ENCODE results near the gene CERT1.
"Not testable (repeated sequence)": the region's sequence is repeated elsewhere in the genome, so short reads cannot be mapped to it uniquely, and the experiment has no call there.

CERT1 gene

GRCh38 chr5:75524071-75524470 is 12.6 kb upstream of the CERT1 start:
- no peak for DNase-seq (ENCODE audit: low read depth, low spot score)

- no peak for DNase-seq (ENCODE audit: low read depth, low spot score)
These were observed 11.8 kb upstream of the CERT1 start for GRCh38 chr5:75523275-75523674.

DNA sequence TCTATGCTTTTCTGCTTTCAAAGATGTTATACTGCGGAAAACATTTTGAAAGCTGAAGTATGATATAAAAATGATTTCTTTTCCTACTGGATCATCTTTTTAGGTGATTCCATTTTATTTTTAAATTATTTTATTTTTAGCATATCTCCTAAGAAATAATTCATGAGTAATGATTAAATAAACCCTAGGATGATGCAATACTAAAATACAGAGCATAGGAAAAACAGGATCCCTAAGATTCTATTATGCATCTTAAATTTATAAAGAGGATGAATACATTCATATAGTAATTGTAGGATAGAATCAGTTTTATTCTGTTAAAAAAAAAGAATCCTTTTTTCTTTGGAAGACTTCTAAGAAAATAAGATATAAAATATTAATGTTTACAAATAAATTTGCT is 11.1 kb upstream of the CERT1 start:
- no peak for DNase-seq (ENCODE audit: low read depth, low spot score)

DNA sequence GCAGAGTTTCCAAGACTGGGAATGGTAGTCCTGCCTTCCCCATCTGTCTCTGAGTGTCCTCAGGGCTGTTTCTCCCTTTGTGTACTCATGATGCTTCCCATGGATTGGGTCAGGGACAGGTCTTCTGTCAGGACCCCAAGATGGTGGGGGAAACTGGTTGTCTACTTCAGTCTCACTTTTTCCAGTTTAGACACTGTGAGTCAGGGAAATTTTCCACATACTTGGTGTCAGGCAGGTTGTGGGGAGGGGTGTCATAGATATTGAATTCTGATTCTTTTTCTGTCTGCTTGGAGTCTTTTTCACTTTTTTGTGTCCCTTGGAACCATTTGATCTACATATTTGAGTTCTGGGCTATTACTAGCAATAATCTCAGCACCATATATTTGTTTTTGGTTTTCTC is 10.6 kb upstream of the CERT1 start:
- no peak for DNase-seq (ENCODE audit: low read depth, low spot score)

GRCh38 chr5:75521195-75521594 is 9.8 kb upstream of the CERT1 start:
- no peak for DNase-seq (ENCODE audit: low read depth, low spot score)

GRCh38 chr5:75519761-75520160 is 8.3 kb upstream of the CERT1 start:
- DNase-seq (ENCODE audit: low read depth, low spot score): no peak

GRCh38 chr5:75514323-75514722 is 2.9 kb upstream of the CERT1 start:
- no peak for DNase-seq (ENCODE audit: low read depth, low spot score)

DNA sequence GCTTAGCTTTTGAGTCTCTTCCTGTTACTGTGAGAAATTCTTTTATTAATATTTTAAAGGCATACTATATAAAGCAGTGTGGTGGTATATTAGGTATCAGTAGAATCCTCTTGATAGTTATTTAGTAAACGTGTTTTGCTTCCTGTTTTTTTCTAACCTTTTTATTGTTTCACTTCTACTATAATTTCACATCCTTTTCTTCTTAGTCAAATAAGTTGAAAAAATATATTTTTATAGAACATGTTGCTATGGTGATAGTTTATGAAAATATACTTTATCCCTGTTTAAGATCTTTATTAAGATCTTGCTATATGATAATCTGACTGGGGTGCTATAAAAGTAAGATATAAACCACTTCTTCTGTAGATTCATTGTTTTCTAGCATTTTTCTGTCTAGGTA is 2.4 kb upstream of the CERT1 start:
- no peak for DNase-seq (ENCODE audit: low read depth, low spot score)

DNA sequence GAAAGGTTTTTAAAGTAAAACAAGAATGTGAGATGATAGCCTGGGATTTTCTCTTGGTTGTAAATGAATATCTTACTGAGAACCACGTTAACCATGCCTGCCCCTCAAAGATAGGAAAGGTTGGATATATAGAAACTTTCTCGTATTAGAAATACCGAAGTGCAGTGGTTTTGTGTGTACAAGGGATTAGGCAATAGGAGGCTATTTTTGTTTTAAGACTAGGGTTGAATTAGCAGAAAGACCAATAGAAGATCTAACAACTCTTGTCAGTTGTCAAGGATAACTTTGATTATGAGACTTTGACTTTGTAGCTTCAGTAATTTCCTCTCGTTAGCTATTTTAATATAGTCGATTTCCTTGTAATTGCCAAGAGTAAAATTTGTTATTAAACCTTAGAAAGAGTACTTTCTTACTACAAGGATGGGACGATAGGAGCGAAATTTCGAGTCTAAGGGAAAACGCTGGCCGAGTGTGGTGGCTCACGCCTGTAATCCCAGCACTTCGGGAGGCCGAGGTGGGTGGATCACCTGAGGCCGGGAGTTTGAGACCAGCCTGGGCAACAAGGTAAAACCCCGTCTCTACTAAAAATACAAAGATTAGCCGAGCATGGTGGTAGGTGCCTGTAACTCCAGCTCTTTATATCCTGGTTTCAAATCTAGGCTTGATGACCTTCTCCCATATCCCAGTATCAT is 1.1 kb upstream of the CERT1 start:
- no peak for DNase-seq (ENCODE audit: low read depth, low spot score)

GRCh38 chr5:75510836-75511434 is 494 bp downstream of the CERT1 start:
- DNase-seq (ENCODE audit: low read depth, low spot score): no peak

- DNase-seq (ENCODE audit: low read depth, low spot score): no peak
These were observed 1.0 kb downstream of the CERT1 start for GRCh38 chr5:75510417-75510835.

- no peak for DNase-seq (ENCODE audit: low read depth, low spot score)
These were observed 1.5 kb downstream of the CERT1 start for GRCh38 chr5:75509956-75510355.

DNA sequence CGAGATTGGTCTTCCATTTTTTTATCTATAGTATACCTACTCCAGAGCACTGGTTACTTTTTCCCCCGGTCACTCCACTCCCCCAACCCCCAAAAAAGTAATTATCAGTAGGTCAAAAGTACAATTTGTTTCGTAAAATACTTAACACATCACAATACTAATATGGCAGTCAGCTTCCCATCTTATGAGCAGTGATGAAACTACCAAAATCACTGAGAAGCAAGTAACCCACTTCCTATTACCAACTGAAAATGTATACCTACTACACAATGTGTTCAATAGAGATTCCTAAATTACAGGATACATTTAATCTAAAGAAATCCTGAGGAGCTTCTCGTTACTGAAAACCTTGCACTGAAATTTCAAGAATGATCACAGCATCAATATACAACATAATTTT is 1.9 kb downstream of the CERT1 start:
- DNase-seq (ENCODE audit: low read depth, low spot score): no peak

- no peak for DNase-seq (ENCODE audit: low read depth, low spot score)
These were observed 3.6 kb downstream of the CERT1 start for GRCh38 chr5:75507841-75508240.

DNA sequence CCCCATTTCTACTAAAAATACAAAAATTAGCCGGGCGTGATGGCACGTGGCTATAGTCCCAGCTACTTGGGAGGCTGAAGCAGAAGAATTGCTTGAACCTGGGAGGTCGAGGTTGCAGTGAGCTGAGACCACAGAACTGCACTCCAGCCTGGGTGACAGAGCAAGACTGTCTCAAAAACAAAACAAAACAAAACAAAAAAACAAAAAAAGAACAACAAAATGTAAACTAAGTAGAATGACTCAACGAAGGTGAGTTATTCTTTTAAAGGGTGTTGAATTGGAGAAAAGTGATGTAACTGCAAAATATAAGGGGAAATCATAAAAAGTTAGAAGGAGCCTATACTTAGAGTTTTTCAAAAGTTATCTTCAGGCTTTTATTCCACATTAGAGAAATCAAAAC is 6.3 kb downstream of the CERT1 start:
- not testable (repeated sequence) for DNase-seq (ENCODE audit: low read depth, low spot score)

GRCh38 chr5:75498875-75499274 is 12.6 kb downstream of the CERT1 start:
- not testable (repeated sequence) for DNase-seq (ENCODE audit: low read depth, low spot score)

DNA sequence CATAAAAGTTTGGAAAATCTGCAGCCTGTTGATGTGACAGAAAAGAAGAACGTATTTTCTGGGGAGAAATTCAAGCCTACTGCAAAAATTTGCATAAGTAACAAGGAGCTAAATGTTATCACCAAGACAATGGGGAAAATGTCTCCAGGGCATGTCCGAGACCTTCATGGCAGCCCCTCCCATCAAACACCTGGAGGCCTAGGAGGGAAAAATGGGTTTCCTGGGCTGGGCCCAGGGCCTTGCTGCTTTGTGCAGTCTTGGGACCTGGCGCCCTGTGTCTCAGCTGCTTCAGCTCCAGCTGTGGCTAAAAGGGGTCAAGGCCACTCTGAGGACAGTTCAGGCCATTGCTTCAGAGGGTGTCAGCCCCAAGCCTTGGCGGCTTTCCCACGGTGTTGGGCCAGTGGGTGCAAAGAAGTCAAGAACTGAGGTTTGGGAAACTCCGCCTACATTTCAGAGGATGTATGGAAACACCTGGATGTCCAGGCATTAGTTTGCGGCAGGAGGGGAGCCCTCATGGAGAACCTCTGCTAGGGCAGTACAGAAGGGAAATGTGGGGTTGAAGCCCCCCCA is 13.1 kb downstream of the CERT1 start:
- no peak for DNase-seq (ENCODE audit: low read depth, low spot score)

- DNase-seq (ENCODE audit: low read depth, low spot score): no peak
These were observed 15.4 kb downstream of the CERT1 start for GRCh38 chr5:75496026-75496425.

DNA sequence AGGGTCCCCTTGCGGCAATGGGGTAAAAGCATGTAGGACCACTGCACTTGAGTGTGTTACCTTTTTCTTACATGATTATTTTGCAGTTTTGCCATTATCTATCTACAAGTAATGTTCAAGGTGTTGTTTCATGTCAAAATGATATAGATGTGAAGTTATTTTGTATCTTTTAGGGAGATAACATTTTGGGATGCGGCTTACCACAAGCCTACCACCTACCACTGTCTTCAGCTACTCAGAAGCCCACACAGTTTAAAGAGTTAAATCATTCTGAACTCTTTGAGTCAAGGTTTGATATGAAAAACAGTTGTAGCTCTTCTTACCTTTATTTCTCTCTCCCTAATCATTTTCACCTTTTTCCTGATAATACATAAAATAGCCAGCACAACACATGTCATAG is 19.8 kb downstream of the CERT1 start:
- DNase-seq (ENCODE audit: low read depth, low spot score): no peak

DNA sequence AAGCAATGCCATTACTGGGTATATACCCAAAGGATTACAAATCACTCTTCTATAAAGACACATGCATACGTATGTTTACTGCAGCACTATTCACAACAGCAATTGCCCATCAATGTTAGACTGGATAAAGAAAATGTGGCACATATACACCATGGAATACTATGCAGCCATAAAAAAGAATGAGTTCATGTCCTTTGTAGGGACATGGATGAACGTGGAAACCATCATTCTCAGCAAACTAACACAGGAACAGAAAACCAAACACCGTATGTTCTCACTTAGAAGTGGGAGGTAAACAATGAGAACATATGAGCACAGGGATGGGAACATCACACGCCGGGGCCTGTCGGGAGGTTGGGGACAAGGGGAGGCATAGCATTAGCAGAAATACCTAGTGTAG is 21.6 kb downstream of the CERT1 start:
- not testable (repeated sequence) for DNase-seq (ENCODE audit: low read depth, low spot score)

DNA sequence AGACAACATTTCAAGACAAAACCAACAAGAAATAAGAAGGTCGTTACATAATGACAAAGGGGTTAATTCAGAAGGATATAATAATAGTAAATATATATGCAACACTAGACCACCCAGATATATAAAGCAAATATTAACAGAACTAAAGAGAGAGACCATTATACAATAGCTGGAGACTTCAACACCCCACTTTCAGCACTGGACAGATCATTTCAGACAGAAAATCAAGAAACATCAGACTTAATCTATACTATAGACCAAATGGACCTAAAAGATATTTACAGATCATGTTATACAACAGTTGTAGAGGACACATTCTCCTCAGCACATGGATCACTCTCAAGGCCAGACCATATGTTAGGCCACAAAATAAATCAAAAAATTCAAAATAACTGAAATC is 26.8 kb downstream of the CERT1 start:
- no peak for DNase-seq (ENCODE audit: low read depth, low spot score)

DNA sequence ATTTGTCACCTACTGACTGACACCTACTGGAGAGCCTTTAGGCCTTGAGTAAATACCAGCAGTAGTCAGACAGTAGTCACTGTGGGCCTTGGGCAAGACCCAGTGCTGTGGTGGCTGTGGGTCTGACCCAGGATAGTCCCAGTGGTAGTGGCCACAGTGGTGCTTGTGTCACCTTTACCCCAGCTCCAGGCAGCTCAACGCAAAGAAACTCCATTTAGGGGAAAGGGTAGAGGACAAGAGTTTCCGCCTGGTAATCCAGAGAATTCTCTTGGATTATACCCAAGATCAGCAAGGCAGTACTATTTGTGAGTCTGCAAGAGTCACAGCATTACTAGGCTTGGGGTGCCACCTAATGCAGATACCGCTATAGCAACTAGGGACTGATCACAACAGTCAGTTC is 28.9 kb downstream of the CERT1 start:
- DNase-seq (ENCODE audit: low read depth, low spot score): no peak

- no peak for DNase-seq (ENCODE audit: low read depth, low spot score)
These were observed 30.4 kb downstream of the CERT1 start for GRCh38 chr5:75481024-75481423.

Measured in iPS DF 19.7 (cell line).